ENCODE measurements around the gene KDM2A.

- TF ChIP-seq CTCF (IDR thresholded peaks at IDR 0.05) = no peak
- TF ChIP-seq EZH2 (IDR thresholded peaks at IDR 0.05; ENCODE audit: borderline replicate concordance, insufficient read depth, low read depth, low read length, poor library complexity, severe bottlenecking) = no peak
Observed at GRCh38 chr11:67178421-67178820, 59.4 kb downstream of the KDM2A start.

Data from B cell (primary cell).